H1 (cell line): ENCODE data around the gene PEAK3. TPM values are rescaled to one million over a fixed set of nuclear protein-coding genes. Genes with fewer than 3 reads are reported as not detected.

Experiments used
- EP300 ChIP-seq, 2 experiments: IDR thresholded peaks; 1 replicate in 1 of 2; 2 replicates in 1 of 2; pipeline ENCODE4 v1.6.1; 2011 to 2012; ENCODE audit warnings: low read depth in 2 of 2, low read length in 2 of 2, mild to moderate bottlenecking in 2 of 2, borderline replicate concordance in 1 of 2, inconsistent platforms in 1 of 2, moderate library complexity in 1 of 2
- GABPA ChIP-seq: IDR thresholded peaks from 2 replicates; pipeline ENCODE4 v1.6.1; 2011; ENCODE audit warnings: mild to moderate bottlenecking, low read length, moderate library complexity, borderline replicate concordance; ENCODE audit not compliant: insufficient read depth
- KDM4A ChIP-seq: IDR thresholded peaks from one replicate; pipeline ENCODE4 v1.7.1; 2012; ENCODE audit warnings: low read depth, mild to moderate bottlenecking, moderate library complexity, low read length, inconsistent platforms; ENCODE audit not compliant: severe bottlenecking
- KDM5A ChIP-seq: fragments of 200-600 bp; IDR thresholded peaks from 2 replicates; pipeline ENCODE4 v1.7.1; 2012; ENCODE audit warnings: mild to moderate bottlenecking, low read length, inconsistent platforms, mixed read lengths
- POU5F1 ChIP-seq: IDR thresholded peaks from 2 replicates; pipeline ENCODE4 v1.6.1; 2011; ENCODE audit warnings: low read depth, mild to moderate bottlenecking, low read length, moderate library complexity
- RAD21 ChIP-seq, 2 experiments: IDR thresholded peaks in 1 of 2; conservative IDR thresholded peaks in 1 of 2; 2 replicates each; pipeline ENCODE4 v1.6.1; 2011; ENCODE audit warnings: low read depth in 2 of 2, low read length in 2 of 2, improper control_type of control experiment in 1 of 2, inconsistent platforms in 1 of 2, mild to moderate bottlenecking in 1 of 2, moderate library complexity in 1 of 2
- RBBP5 ChIP-seq: IDR thresholded peaks from 2 replicates; pipeline ENCODE4 v1.7.1; 2012; ENCODE audit warnings: low read depth, mild to moderate bottlenecking, inconsistent platforms, low read length, moderate library complexity, borderline replicate concordance
- RXRA ChIP-seq: IDR thresholded peaks from 2 replicates; pipeline ENCODE4 v1.6.1; 2011; ENCODE audit warnings: low read depth, mild to moderate bottlenecking, low read length, moderate library complexity; ENCODE audit not compliant: insufficient read depth
- SIX5 ChIP-seq: IDR thresholded peaks from 2 replicates; pipeline ENCODE4 v1.6.1; 2011; ENCODE audit warnings: mild to moderate bottlenecking, low read depth, low read length
- SP1 ChIP-seq: IDR thresholded peaks from 2 replicates; pipeline ENCODE4 v1.6.1; 2011; ENCODE audit warnings: low read depth, low read length
- SUZ12 ChIP-seq: fragments of 200-600 bp; sonication (generic); IDR thresholded peaks from 2 replicates; pipeline ENCODE4 v1.6.1; 2012; ENCODE audit warnings: mild to moderate bottlenecking, inconsistent platforms, low read length, moderate library complexity, mixed read lengths
- TAF1 ChIP-seq: IDR thresholded peaks from 2 replicates; pipeline ENCODE4 v1.6.1; 2011; ENCODE audit warnings: mild to moderate bottlenecking, low read depth, low read length
- TBP ChIP-seq: IDR thresholded peaks from 2 replicates; pipeline ENCODE4 v1.6.1; 2011; ENCODE audit warnings: low read depth, low read length, improper control_type of control experiment
- polyA plus RNA-seq, 7 experiments: library from polyadenylated mRNA; depleted of rRNA in 3 of 7; stranded (reverse) in 5 of 7; unstranded in 2 of 7; fragments of >200 nt in 5 of 7; fragments of 200-250 nt in 2 of 7; gene quantifications; 1 replicate in 5 of 7; 2 replicates in 1 of 7; 4 replicates in 1 of 7; pipeline versions ENCODE4 v1.2.1 to v1.2.3, GENCODE V29; 2011 to 2013; ENCODE audit warnings: missing spikeins in 2 of 7, mixed read lengths in 2 of 7
- total RNA-seq: library from RNA; stranded (reverse); fragmentation: NEBNext Ultra II Directional; extraction: Animal tissue kit (Norgen Biotek cat#: 25700); gene quantifications from 2 replicates; pipeline ENCODE4 v1.2.1, GENCODE V29; 2021
- TF ChIP-seq, protein P1 (sequence below): IDR thresholded peaks from 2 replicates; pipeline ENCODE4 v1.6.1; 2012; ENCODE audit warnings: inconsistent platforms

The PEAK3 gene
- total and polyA plus RNA-seq, 2 of the 8 experiments (the other 6 are each of a cell fraction or from before 2014, with no cell fraction given): not detected

DNA sequence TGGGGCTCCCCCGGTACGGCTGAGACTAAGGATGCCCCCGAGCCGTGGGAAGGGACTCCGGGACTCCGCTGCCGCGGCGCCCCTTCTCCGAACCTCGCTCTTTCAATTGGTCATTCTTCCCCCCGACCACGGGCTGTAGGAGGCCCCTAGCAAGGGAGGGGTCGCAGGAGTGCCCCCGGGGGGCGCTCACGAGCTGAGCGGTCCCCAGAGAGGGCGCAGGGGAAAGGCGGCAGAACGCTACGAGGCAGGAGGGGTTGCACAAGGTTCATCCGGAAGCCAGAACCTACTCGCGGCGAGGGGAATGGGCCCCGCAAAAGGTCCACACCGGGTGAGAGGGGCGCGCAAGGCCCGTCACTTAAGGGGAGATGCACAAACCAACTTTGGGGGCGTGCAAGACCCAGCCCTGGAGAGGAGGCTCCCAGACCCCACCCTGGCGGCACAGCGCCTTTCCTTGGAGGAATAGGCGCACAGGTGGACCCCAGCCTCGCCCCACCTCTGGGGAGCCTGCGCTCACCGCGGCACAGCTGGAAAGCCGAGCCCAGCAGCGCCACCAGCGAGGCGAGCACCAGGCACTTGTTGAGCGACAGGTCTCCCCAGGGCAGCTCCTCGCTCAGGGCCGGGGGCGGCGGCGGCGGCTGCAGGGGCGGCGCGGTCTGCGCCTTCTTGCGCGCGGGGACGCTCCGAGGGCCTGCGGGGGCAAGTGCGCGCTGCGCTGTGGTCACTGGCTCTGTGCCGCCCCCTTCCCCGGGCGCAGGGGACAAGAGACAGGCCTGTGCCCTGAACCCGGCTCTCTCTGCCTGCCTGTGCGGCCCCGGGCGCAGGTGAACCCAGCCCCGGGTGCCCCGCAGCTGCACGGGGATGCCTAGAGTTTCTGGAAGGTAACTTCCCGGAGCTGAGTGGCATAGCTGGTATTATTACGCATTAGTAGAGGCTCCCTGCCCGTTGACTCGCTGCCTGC is 28.6 kb downstream of the PEAK3 start (continued):
- TF ChIP-seq RBBP5 (no peak), SP1 (no peak), GABPA (peak; percentile 10; the same call in 1 of the 2 replicates), TAF1 (no peak), RAD21 (IDR thresholded peaks at IDR 0.05 in 1 of 2, conservative IDR thresholded peaks at IDR 0.05 in 1 of 2; ENCODE audit: low read depth in 2 of 2, low read length in 2 of 2) (peak; percentile 30 to 50; a peak in 3 of 4 replicates), KDM4A (peak; percentile 65), POU5F1 (no peak), EP300 (IDR thresholded peaks at IDR 0.05; ENCODE audit: borderline replicate concordance in 1 of 2, low read depth in 2 of 2, low read length in 2 of 2) (no peak), SUZ12 (peak; percentile 43; the same call in 1 of the 2 replicates), SIX5 (no peak), RXRA (no peak), KDM5A (no peak), TBP (no peak; the same call in 1 of the 2 replicates)
- TF ChIP-seq, protein P1, sequence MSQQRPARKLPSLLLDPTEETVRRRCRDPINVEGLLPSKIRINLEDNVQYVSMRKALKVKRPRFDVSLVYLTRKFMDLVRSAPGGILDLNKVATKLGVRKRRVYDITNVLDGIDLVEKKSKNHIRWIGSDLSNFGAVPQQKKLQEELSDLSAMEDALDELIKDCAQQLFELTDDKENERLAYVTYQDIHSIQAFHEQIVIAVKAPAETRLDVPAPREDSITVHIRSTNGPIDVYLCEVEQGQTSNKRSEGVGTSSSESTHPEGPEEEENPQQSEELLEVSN: peak; percentile 78; the same call in 1 of the 2 replicates
